GM18502 (cell line): ENCODE data around the gene GLB1L2.

Source experiments
- ATAC-seq: cut with Tn5 transposase; IDR thresholded peaks from one replicate; pipeline ENCODE4 v1.9.1; 2021; ENCODE audit warnings: mild to moderate bottlenecking; ENCODE audit not compliant: unreplicated experiment, poor library complexity

The GLB1L2 gene

DNA sequence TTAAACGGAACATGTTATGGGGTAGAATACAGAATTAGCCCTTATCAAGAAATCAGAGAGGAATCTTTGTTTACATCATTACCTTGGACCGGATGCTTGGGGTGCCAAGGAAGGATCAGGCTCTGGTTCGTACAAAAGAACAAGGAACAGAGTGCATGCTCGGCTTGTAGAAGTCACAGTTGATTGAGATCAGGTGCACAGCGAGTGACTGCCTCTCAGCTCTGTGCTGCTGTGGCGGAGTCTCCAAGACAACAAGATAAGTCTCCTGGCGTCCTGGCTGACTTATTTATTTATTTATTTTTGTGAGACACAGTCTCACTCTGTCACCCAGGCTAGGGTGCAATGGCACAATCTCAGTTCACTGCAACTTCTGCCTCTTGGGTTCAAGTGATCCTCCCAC lies 31.8 kb downstream of the GLB1L2 start:
- ATAC-seq, result no peak

GRCh38 chr11:134364261-134364660 lies 32.5 kb downstream of the GLB1L2 start:
- ATAC-seq, result no peak

DNA sequence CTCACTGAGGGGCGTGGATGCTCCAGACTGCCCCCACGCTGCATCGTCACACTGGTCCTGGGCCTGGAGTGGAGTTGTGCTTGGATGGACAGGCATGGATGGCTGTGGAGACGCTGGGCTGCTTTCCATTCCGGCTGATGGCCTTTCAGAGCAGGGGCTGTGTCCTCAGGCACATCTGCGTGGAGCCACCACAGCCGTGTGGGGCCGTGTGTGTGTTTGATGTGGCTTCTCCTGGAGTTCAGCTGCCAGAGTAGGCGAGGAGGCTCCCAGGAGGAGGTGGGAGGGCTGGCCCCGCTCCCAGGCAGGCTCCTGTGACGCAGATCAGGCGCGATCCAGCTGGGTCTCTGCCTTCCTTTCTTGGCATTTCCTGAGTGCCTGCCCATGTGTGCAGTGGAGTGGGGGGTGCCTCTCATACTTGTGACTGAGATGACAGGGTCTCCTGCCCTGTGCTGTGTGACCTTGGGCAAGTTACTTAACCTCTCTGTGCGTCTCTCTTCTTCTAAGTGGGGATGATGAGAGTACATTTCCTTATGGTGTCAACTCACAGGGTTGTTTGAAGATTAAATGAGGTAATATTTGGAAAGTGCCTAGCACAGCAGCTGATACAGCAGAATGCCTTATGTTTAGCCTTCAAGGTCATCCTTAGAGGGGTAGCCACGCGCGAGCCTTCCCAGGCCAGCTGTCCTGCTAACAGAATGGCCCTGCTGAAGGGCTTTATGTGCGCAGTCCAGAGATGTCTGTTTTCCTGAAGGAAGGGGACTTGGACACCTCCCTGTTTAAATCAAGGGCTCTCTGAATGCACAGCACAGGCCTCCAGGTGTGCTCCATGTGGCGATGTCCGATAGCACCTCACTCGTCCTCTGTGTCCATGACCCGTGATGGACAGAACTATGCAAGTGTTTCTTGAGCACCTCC lies 33.5 kb downstream of the GLB1L2 start:
- ATAC-seq, result no peak

DNA sequence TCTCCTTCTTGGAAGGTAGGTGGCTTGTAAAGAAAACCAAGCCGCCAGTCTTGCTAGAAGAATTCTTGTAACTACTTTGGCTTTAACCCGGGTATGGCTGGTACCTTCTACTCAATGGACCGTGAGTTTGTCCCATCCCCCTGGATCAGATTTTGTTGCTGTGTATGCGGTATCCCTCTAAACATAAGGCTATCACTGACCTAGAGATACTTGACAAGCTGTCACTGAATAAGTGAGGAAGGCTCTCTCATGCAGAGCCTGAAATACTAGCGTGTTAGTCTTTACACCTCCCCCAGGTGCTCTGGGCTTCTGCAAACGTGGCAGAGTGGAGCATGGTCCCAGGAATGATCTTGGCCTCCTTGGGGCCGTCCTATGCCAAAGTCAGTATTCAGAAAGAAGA lies 34.5 kb downstream of the GLB1L2 start:
- no peak for ATAC-seq

- ATAC-seq, result no peak
These were observed 36.0 kb downstream of the GLB1L2 start for GRCh38 chr11:134367781-134368180.

DNA sequence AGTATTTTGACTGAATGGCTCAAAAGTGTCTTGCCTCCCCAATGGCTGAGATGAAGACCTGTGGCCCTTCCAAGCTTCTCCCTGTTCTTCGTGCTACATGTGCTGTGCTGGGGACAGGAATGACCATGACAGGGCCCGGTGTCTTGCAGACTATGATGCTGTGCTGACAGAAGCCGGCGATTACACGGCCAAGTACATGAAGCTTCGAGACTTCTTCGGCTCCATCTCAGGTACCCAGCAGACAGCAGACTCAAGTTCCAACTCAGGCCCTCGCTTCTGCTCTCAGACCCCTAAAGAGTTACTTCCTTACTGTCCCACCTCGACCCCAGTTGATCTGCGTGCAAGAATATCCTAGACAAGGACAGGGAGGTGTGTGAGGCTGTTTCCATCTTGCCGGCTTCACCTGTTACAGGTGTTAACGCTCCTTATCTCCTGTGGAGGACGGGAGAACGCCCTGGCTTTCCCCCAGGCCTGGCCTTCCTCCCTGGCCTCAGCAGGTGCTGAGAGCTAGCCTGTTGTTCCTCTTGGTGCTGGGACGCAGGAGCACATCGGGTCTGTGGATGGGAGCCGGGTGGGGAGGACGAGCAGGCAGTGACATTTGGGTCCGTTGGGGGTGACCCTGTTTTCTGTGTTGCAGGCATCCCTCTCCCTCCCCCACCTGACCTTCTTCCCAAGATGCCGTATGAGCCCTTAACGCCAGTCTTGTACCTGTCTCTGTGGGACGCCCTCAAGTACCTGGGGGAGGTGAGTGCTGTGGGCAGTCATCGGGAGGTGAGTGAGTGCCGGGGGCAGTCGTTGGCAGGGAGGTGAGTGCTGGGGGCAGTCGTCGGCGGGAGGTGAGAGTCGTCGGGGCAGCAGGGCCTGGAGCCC lies 38.1 kb downstream of the GLB1L2 start:
- no peak for ATAC-seq

GRCh38 chr11:134370526-134371435 lies 39.0 kb downstream of the GLB1L2 start:
- no peak for ATAC-seq

DNA sequence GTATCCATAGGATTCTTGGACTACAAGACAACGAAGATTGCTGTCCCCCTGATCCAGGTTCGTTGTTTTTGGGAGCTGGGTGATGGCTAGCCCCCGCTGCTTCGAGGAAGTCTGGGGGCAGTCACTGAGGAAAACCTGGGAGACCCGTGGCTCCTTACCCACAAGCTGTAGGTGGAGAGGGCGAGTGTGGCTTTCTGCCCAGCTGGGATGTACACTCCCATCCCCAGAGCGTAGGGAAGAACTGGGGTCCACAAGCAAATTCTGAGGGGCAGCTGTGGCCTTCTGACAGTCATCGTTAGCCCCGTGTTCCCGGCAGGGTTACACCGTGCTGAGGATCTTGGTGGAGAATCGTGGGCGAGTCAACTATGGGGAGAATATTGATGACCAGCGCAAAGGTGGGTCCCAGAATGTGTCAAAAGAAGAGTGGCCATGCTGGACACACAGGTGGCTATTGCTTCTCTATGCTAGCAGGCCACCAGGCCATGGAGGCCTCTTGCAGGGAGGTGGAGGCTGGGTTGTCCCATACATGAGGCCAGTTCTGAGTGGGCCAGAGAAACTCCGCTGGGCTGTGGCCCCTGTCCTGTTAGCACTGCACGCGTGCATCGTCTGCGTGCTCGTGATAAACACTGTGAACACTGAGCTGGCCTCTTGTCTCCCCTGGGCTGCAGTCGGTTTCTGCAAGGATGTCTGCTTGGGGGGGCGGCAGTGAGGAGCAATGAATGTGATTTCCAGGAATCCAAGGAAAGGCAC lies 39.8 kb downstream of the GLB1L2 start:
- ATAC-seq, result no peak

GRCh38 chr11:134372536-134372935 lies 40.7 kb downstream of the GLB1L2 start:
- no peak for ATAC-seq

DNA sequence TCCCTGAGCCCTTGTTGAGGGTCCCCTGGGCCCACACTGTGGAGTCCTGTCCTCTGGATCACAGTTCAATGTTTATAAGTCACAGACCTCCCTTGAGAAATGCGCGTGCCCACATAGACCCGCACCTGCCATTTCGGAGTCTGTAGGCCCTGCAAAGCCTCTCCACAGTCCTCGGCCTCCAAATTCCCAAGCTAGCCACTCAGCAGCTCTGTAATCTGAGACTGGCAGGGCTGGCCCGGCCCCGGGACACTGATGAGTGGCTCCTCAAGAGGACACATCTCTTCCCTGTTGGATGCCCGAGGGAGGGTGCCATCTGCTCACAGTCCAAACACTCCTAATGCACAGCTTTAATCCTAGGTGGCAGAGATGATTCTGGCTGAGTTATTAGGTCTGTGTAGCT lies 41.2 kb downstream of the GLB1L2 start:
- no peak for ATAC-seq

DNA sequence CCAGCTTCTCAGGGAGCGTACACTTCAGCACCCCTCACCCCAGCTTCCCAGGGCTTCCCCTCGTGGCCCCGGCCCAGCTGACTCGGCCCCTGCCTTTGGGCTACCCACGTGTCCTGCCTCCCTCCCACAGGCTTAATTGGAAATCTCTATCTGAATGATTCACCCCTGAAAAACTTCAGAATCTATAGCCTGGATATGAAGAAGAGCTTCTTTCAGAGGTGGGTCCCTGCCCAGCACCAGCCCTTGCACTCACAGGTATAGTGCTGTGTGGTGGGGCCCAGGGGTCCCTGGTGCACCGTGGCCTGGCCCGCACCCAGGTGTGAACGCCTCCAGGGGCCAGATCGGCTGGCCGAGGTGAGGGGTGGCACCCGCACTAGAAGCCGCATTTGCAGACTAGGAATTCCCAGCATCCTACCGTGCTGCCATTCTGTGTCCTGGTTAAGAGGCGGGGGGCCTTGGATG lies 41.8 kb downstream of the GLB1L2 start:
- ATAC-seq, result no peak

- ATAC-seq, result no peak
These were observed 42.4 kb downstream of the GLB1L2 start for GRCh38 chr11:134374171-134374570.

GRCh38 chr11:134374891-134375550 lies 43.2 kb downstream of the GLB1L2 start:
- no peak for ATAC-seq

DNA sequence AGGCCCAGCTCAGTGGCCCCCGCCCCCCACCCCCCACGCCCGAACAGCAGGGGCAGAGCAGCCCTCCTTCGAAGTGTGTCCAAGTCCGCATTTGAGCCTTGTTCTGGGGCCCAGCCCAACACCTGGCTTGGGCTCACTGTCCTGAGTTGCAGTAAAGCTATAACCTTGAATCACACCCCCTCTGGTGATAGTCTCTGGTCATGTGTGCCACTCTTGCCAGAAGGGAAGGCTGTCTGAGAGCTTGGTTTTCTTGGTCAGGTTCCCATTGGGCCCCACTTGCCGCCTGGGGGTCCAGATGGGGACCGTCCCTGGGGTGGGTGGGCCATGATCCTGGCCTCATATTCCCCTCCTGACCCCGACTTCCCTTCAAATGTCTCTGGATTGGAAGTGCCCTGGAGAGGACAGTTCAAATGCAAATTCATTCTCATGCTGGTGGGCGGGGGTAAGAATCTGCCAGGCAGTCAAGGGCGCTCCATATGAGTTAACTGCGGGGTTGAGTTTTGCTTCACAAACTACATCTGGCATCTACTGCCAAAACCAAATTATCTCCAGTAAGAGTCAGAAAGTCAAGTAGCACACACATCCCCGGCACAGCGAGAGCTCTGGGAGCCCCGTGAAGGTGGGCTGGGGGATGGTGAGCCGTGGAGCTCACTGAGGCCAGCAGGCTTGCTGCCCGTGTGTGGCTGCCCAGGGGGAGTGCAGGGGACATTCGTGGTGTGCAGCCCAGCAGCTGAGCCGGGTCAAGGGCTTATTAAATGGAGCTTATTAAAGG lies 44.5 kb downstream of the GLB1L2 start:
- ATAC-seq, result no peak

DNA sequence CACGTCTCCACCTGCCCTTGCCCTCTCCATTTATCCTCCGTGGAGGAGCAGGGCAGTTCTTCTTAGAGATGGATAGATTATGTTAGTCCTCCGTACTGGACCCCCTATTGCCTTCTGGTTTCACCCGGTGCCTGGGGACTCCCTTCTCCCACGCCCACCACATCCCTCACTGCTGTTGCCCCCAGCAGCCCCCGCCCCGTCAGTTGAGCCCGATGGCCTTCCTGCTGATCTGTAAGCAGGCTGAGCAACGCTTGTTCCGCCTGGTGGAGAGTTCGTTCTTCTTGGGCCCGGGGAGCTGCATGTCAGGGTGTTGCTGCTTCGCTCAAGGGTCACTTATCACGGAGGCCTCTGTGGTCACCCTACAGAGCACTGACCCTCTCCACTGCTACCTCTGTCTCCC lies 46.1 kb downstream of the GLB1L2 start:
- ATAC-seq, result no peak

DNA sequence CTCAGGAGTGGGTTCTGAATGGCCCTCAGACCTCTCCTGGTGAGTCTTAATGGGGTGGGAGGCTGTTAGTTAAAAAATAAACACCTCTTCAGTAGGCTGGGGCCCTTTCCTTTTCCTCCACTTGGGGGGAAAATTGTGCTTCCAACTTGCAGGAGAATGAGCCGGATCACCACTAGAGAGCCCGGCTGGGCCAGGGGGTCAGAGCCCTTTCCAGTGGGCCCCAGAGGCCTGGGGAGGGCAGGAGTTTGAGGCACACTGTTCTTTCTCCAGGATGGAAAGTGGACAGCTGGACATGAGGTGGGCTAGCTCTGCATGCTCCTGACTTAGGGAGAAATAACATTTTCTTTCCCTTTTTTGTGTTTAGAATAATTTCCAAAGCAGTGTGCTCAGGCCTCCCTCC lies 47.5 kb downstream of the GLB1L2 start:
- ATAC-seq, result no peak

GRCh38 chr11:134380229-134380628 lies 48.4 kb downstream of the GLB1L2 start:
- ATAC-seq, result no peak

DNA sequence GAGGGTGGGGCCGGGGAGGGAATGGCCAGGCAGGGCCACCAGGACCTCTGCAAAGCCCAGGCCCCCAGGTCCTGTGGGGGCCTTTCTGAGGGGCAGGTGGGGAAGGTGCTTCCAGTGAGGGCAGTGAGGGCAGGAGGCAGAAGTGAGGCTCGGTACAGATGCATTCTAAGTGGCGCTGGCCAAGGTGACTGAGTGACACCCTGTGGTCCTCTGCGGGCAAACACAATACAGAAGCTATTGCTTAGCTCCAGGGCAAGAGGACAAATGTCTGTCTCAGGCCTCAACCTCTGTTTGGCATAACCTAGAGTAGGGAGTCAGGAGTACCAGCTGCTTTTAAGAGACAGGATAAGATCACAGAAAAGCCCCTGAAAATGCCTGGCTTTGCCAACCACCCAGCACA lies 49.0 kb downstream of the GLB1L2 start:
- ATAC-seq, result no peak
